Breast epithelium (tissue), 4 donors: ENCODE data around the gene RUNX3. TPM values are rescaled to one million over a fixed set of nuclear protein-coding genes. Genes with fewer than 3 reads are reported as not detected.

Experiments used
- DNase-seq, 2 donors: peaks; one replicate each; pipeline ENCODE4 v3.0.0-alpha.2; 2019; ENCODE audit warnings: low spot score in 2 of 2
- H3K27ac ChIP-seq, 2 donors: fragments of 200-600 bp; sonication (generic) in 1 of 2; one replicate each; pipeline ENCODE4 v1.5.1; 2016 to 2019; ENCODE audit warnings: mild to moderate bottlenecking in 1 of 2
- H3K27me3 ChIP-seq, 2 donors: fragments of 200-600 bp; sonication (generic) in 1 of 2; one replicate each; pipeline versions ENCODE4 v1.5.1 to v1.6.0; 2017 to 2019; ENCODE audit warnings: control low read depth in 1 of 2, mild to moderate bottlenecking in 1 of 2
- H3K36me3 ChIP-seq: fragments of 200-600 bp; one replicate; pipeline ENCODE4 v1.5.1; 2019
- H3K4me1 ChIP-seq, 2 donors: fragments of 200-600 bp; sonication (generic); one replicate each; pipeline ENCODE4 v1.5.1; 2016 to 2019; ENCODE audit warnings: control low read depth in 1 of 2
- H3K4me3 ChIP-seq, 3 donors: fragments of 200-600 bp; sonication (generic); 1 replicate in 2 of 3; 2 replicates in 1 of 3; pipeline ENCODE4 v1.5.1; 2016 to 2019; ENCODE audit warnings: mild to moderate bottlenecking in 3 of 3, moderate library complexity in 2 of 3
- H3K9me3 ChIP-seq, 2 donors: fragments of 200-600 bp; sonication (generic) in 1 of 2; one replicate each; pipeline ENCODE4 v1.5.1; 2016 to 2019; ENCODE audit warnings: control low read depth in 1 of 2
- CTCF ChIP-seq, 3 donors: fragments of 450-650 bp; IDR thresholded peaks; one replicate each; pipeline ENCODE4 v1.5.1; 2016 to 2017; ENCODE audit warnings: antibody characterized with exemption in 3 of 3, mild to moderate bottlenecking in 3 of 3, moderate library complexity in 3 of 3
- POLR2A ChIP-seq: fragments of 450-650 bp; IDR thresholded peaks from one replicate; pipeline ENCODE4 v1.6.1; 2016; ENCODE audit warnings: antibody characterized with exemption, mild to moderate bottlenecking, moderate library complexity
- POLR2AphosphoS5 ChIP-seq, 3 donors: sonication (generic); formaldehyde crosslinking; IDR thresholded peaks; one replicate each; pipeline ENCODE4 v1.6.1; 2017; ENCODE audit warnings: antibody characterized with exemption in 3 of 3
- intact Hi-C: fragments of 100-400 bp; cut with DNase I; formaldehyde crosslinking; loops from one replicate; pipeline ENCODE4 v1.15.1; 2023; ENCODE audit warnings: low total_unique reads
- total RNA-seq, 3 donors: library from RNA; depleted of rRNA; stranded (reverse); fragments of >200 nt; gene quantifications; one replicate each; pipeline ENCODE4 v1.1.0, GENCODE V29; 2016

The RUNX3 gene
- total RNA-seq, 3 donors from 2014 or later = 1.9 to 9.1 (median 5.6) TPM

DNA sequence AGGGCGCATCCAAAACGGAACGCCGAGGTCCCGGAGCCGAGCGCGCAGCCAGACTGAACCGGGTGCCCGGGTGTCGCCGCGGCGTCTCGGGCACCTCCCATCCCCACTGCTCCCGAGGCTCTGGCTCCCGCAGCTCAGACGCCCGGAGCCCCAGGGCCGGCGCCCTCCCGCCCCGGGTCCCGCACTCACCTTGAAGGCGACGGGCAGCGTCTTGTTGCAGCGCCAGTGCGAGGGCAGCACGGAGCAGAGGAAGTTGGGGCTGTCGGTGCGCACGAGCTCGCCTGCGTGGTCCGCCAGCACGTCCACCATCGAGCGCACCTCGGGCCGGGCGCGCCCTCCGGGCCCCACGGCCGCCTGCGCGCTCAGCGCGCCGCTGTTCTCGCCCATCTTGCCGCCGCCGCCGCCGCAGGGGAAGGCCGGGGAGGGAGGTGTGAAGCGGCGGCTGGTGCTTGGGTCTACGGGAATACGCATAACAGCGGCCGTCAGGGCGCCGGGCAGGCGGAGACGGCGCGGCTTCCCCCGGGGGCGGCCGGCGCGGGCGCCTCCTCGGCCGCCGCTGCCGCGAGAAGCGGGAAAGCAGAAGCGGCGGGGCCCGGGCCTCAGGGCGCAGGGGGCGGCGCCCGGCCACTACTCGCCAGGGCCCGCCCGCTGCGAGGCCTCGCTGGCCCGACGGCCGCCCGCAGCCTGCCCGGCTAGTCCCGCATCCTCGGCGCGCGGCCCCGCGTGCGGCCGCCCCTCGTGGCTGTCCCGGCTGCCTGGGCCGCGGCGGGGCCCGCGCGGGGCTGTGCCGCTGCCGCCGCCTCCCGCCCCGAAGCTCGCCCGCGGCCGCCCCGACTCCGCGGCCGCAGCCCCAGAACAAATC, 447 bp downstream of the RUNX3 start:
- Histone ChIP-seq H3K27me3 (peaks cover 6 to 83% of the 10 kb centered on the region in 2 donors), H3K9me3 (no peaks in the 10 kb centered on the region), H3K36me3 (no peaks in the 10 kb centered on the region), H3K27ac (peak overlapping the region; percentile 71 to 86), H3K4me1 (no peaks in the 10 kb centered on the region), H3K4me3 (peak overlapping the region; percentile 31 to 80 (median 62))
- no peak for TF ChIP-seq POLR2A
- no peak for TF ChIP-seq POLR2AphosphoS5 (IDR thresholded peaks at IDR 0.05)
- no peak for TF ChIP-seq CTCF (IDR thresholded peaks at IDR 0.05)
- no peak for DNase-seq
- intact Hi-C loops = no loop called here

- TF ChIP-seq POLR2AphosphoS5 (IDR thresholded peaks at IDR 0.05) (no peak), CTCF (IDR thresholded peaks at IDR 0.05) (no peak), POLR2A (no peak)
- Histone ChIP-seq H3K36me3 (no peaks in the 10 kb centered on the region), H3K9me3 (no peaks in the 10 kb centered on the region), H3K27ac (peak overlapping the region; percentile 71 to 86), H3K4me3 (peak overlapping the region; percentile 31 to 80 (median 62)), H3K27me3 (peaks cover 6 to 79% of the 10 kb centered on the region in 2 donors), H3K4me1 (no peaks in the 10 kb centered on the region)
- DNase-seq = no peak
- intact Hi-C loops = no loop called here
Observed at GRCh38 chr1:24928689-24929397, 1.2 kb downstream of the RUNX3 start.

DNA sequence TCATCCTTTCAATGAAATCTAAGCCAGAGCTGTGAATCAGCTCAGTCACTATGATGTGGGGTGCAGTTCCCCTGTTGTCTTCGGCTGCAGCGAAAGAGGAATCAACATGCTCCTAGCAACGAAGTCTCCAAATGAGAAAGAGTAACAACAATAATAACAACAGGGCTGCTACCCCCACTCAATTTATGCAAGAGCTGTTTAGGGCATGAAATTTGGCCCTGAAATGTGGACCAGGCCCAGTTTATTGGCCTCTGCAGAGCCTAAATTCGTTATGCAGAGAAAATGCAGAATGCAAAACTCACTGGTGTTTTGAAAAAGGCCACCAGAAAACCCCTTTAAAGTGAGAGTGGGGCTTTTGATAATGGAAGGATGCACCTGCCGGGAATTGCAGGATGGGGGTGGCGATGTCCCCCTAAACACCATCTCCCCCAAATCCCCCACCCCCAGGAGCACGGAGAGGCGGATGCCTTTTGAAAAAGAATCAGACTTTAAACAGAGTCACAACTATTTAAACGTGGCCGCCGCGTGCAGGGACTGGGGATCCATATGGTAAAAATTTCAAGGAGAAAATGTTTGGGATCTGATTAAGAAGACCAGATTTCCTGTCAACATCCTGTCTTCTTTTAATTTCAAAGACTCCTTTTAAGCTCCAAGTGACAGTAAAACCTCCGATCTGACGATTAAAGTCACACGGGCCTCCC, 1.9 kb downstream of the RUNX3 start:
- Histone ChIP-seq H3K36me3 (no peaks in the 10 kb centered on the region), H3K27me3 (peaks cover 6 to 72% of the 10 kb centered on the region in 2 donors), H3K27ac (peak overlapping the region; percentile 71 to 86), H3K4me1 (no peaks in the 10 kb centered on the region), H3K9me3 (no peaks in the 10 kb centered on the region), H3K4me3 (peak overlapping the region; percentile 31 to 80 (median 62))
- no peak for DNase-seq
- no peak for TF ChIP-seq POLR2AphosphoS5 (IDR thresholded peaks at IDR 0.05)
- no peak for TF ChIP-seq POLR2A
- TF ChIP-seq CTCF (IDR thresholded peaks at IDR 0.05) = no peak
- intact Hi-C loops = no loop called here

DNA sequence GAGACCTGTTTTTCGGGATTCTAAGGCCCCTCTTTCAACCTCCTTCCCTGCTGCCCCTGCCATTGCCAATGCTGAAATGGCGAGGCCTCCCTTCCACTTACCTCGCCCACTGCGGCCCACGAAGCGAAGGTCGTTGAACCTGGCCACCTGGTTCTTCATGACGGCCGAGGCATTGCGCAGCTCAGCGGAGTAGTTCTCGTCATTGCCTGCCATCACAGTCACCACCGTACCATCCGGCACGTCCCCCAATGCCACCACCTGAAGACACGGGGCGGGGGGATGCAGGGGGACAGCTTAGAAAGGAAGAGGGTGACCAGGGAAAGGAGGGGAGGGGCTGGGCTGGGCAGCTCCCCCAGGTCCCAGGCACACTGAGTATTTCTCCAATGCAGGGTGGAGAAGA, 2.6 kb downstream of the RUNX3 start:
- no peak for DNase-seq
- intact Hi-C loops = no loop called here
- no peaks in the 10 kb centered on the region for H3K4me1 ChIP-seq
- peak overlapping the region; percentile 55 to 64 for H3K27ac ChIP-seq
- no peak for TF ChIP-seq POLR2AphosphoS5 (IDR thresholded peaks at IDR 0.05)
- H3K4me3 ChIP-seq = peak overlapping the region in 2 of 3 donors; percentile 62 to 80
- peaks cover 6 to 66% of the 10 kb centered on the region in 2 donors for H3K27me3 ChIP-seq
- H3K36me3 ChIP-seq = no peaks in the 10 kb centered on the region
- H3K9me3 ChIP-seq = no peaks in the 10 kb centered on the region

DNA sequence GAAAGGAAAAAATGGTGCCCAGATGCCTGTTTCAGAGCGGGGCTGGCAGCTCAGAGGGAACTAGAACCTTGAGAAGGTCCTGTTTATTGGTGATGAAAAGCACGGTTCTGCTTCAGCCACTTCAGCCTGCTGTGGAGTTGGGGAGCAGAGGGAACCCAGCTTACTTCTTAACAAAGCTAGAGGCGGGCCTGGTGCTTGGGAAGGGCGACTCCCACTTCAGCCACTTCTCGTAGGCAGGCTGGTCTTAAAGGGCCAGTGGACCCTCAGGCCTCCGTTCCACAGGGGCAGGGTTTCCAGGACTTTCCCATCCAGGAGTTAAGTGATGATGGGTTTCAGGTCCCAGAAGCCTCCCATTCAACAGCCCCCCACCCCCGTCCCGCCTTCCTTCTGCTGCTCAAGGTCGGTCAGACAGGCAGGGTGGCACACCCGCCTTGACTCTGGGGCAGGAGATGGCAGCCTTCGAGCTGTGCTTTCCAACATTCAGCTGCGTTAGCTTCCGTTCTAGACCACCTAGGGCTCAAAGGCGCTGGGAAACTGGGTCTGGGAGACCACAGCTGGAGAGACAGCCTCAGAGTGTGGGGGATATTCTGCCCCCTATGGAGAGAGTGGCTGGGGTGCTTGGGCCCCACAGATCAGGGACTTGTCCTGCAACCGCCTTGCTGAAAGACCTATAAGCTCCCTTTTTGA, 3.4 kb downstream of the RUNX3 start:
- intact Hi-C loops = no loop called here
- no peak for TF ChIP-seq CTCF (IDR thresholded peaks at IDR 0.05)
- no peak for TF ChIP-seq POLR2AphosphoS5 (IDR thresholded peaks at IDR 0.05)
- TF ChIP-seq POLR2A = no peak
- Histone ChIP-seq H3K4me3 (peak overlapping the region in 2 of 3 donors; percentile 62 to 80), H3K27ac (peak overlapping the region; percentile 55 to 64), H3K27me3 (peaks cover 6 to 58% of the 10 kb centered on the region in 2 donors), H3K36me3 (no peaks in the 10 kb centered on the region), H3K4me1 (no peaks in the 10 kb centered on the region), H3K9me3 (no peaks in the 10 kb centered on the region)
- DNase-seq = no peak
